Activated T-helper 1 cell treated with anti-CD3 and anti-CD28 coated beads, Interleukin-12 subunit alpha, Interleukin-12 subunit beta, Interleukin-2, Interleukin-4 antibody, amounts not matched to agents 30 ng/mL and 10 ng/mL and 1 ng/mL, durations not matched to agents 14 hours and 24 hours and 36 hours (primary cell): ENCODE measurements around the gene ATAT1. TPM values are rescaled to one million over a fixed set of nuclear protein-coding genes. Genes with fewer than 3 reads are reported as not detected.

Experiments
- DNase-seq: peaks from one replicate; pipeline ENCODE4 v3.0.0; 2021; ENCODE audit warnings: low spot score
- H3K27ac Mint-ChIP-seq: one replicate; pipeline ENCODE4 v1.8.0; 2021; ENCODE audit warnings: mild to moderate bottlenecking, mixed read lengths
- H3K27me3 Mint-ChIP-seq: one replicate; pipeline ENCODE4 v1.8.0; 2022; ENCODE audit warnings: mild to moderate bottlenecking, moderate library complexity, mixed read lengths; ENCODE audit not compliant: insufficient read depth
- H3K36me3 Mint-ChIP-seq: one replicate; pipeline ENCODE4 v1.8.0; 2021; ENCODE audit warnings: low read depth, mixed read lengths
- H3K4me1 Mint-ChIP-seq: one replicate; pipeline ENCODE4 v1.8.0; 2021; ENCODE audit warnings: low read depth, mixed read lengths
- H3K4me3 Mint-ChIP-seq: one replicate; pipeline ENCODE4 v1.8.0; 2021; ENCODE audit warnings: mild to moderate bottlenecking, moderate library complexity, mixed read lengths
- H3K9me3 Mint-ChIP-seq: one replicate; pipeline ENCODE4 v1.8.0; 2021; ENCODE audit warnings: mixed read lengths
- intact Hi-C: fragments of 100-400 bp; cut with micrococcal nuclease; formaldehyde crosslinking; loops from one replicate; pipeline ENCODE4 v1.15.1; 2024
- total RNA-seq: library from RNA; stranded (reverse); gene quantifications from 2 replicates; pipeline ENCODE4 v1.2.3, GENCODE V29; 2022

ATAT1 gene
- total RNA-seq, 1 donor from 2014 or later, result 11.6 TPM

- intact Hi-C loops, result loop anchor here (1.0 to 10.0 kb wide), 8 partner anchors 38 to 621 kb away; partner anchors contain the start of genes ABCF1, C6orf136, GTF2H4 and MRPS18B
- H3K4me3 Mint-ChIP-seq, result peak overlapping the region; percentile 94
- peaks cover 49% of the 10 kb centered on the region for H3K36me3 Mint-ChIP-seq
- H3K27me3 Mint-ChIP-seq, result no peaks in the 10 kb centered on the region
- H3K9me3 Mint-ChIP-seq, result no peaks in the 10 kb centered on the region
- peak overlapping the region; percentile 92 for H3K27ac Mint-ChIP-seq
- H3K4me1 Mint-ChIP-seq, result peaks cover 46% of the 10 kb centered on the region
- DNase-seq, result no peak
These were observed 58.7 kb downstream of the ATAT1 start for GRCh38 chr6:30685157-30686008.

- peak; percentile 78 for DNase-seq
- Mint-ChIP-seq H3K4me3 (peak within 1 kb of the TSS; percentile 94), H3K36me3 (peaks cover 42% of the 10 kb centered on the region), H3K27me3 (no peaks in the 10 kb centered on the region), H3K27ac (peak within 1 kb of the TSS; percentile 92), H3K4me1 (peaks cover 46% of the 10 kb centered on the region), H3K9me3 (no peaks in the 10 kb centered on the region)
- intact Hi-C loops, result loop anchor here (1.0 to 10.0 kb wide), 8 partner anchors 39 to 621 kb away; partner anchors contain the start of genes ABCF1, C6orf136, GTF2H4 and MRPS18B
These were observed 59.6 kb downstream of the ATAT1 start, which contains the start of gene PPP1R18 for GRCh38 chr6:30686009-30686907. Gene PPP1R18, minus strand, starts transcription at chr6:30686645. Its CDS starts 627 bp downstream, at chr6:30686018.

- peak; percentile 83 for DNase-seq
- H3K36me3 Mint-ChIP-seq, result peaks cover 37% of the 10 kb centered on the region
- intact Hi-C loops, result loop anchor here (1.0 to 10.0 kb wide), 9 partner anchors 30 to 622 kb away; partner anchors contain the start of genes ABCF1, C6orf136, GTF2H4 and MDC1
- peaks cover 50% of the 10 kb centered on the region for H3K4me1 Mint-ChIP-seq
- H3K4me3 Mint-ChIP-seq, result peak overlapping the region; percentile 94
- no peaks in the 10 kb centered on the region for H3K9me3 Mint-ChIP-seq
- H3K27me3 Mint-ChIP-seq, result no peaks in the 10 kb centered on the region
- peak overlapping the region; percentile 87 for H3K27ac Mint-ChIP-seq
These were observed 60.4 kb downstream of the ATAT1 start for GRCh38 chr6:30686908-30687658.

- Mint-ChIP-seq H3K36me3 (peaks cover 33% of the 10 kb centered on the region), H3K4me1 (peaks cover 50% of the 10 kb centered on the region), H3K27me3 (no peaks in the 10 kb centered on the region), H3K27ac (peak overlapping the region; percentile 87), H3K4me3 (peak overlapping the region; percentile 94), H3K9me3 (no peaks in the 10 kb centered on the region)
- no peak for DNase-seq
- intact Hi-C loops, result loop anchor here (1.0 to 10.0 kb wide), 4 partner anchors 29 to 623 kb away; partner anchors contain the start of genes ABCF1, MDC1, POLR1H and PPP1R11
These were observed 61.2 kb downstream of the ATAT1 start for GRCh38 chr6:30687659-30688431.

GRCh38 chr6:30688569-30688968 is 61.9 kb downstream of the ATAT1 start:
- Mint-ChIP-seq H3K27ac (peak overlapping the region; percentile 87), H3K27me3 (no peaks in the 10 kb centered on the region), H3K36me3 (peaks cover 27% of the 10 kb centered on the region), H3K4me1 (peaks cover 50% of the 10 kb centered on the region), H3K9me3 (no peaks in the 10 kb centered on the region), H3K4me3 (peak overlapping the region; percentile 94)
- DNase-seq, result no peak
- intact Hi-C loops, result loop anchor here (10.0 kb wide), 2 partner anchors 364 to 624 kb away; partner anchors contain the start of genes POLR1H, PPP1R11 and TRIM39

- peak overlapping the region; percentile 94 for H3K4me3 Mint-ChIP-seq
- H3K27me3 Mint-ChIP-seq, result no peaks in the 10 kb centered on the region
- no peak for DNase-seq
- H3K36me3 Mint-ChIP-seq, result peaks cover 20% of the 10 kb centered on the region
- peak overlapping the region; percentile 43 for H3K27ac Mint-ChIP-seq
- no peaks in the 10 kb centered on the region for H3K9me3 Mint-ChIP-seq
- peaks cover 50% of the 10 kb centered on the region for H3K4me1 Mint-ChIP-seq
- intact Hi-C loops, result loop anchor here (10.0 kb wide), 2 partner anchors 364 to 624 kb away; partner anchors contain the start of genes POLR1H, PPP1R11 and TRIM39
These were observed 62.6 kb downstream of the ATAT1 start for GRCh38 chr6:30689022-30689865.

GRCh38 chr6:30689985-30690384 is 63.3 kb downstream of the ATAT1 start:
- Mint-ChIP-seq H3K4me1 (peaks cover 47% of the 10 kb centered on the region), H3K27me3 (peaks cover 2% of the 10 kb centered on the region), H3K36me3 (peaks cover 15% of the 10 kb centered on the region)

GRCh38 chr6:30690403-30691207 is 63.9 kb downstream of the ATAT1 start, which contains the start of gene NRM:
Gene NRM, minus strand, starts transcription at chr6:30690984. Its CDS starts 10 bp downstream, at chr6:30690974.
- H3K27me3 Mint-ChIP-seq, result peaks cover 2% of the 10 kb centered on the region

More at GRCh38 chr6:30689985-30690384, 63.3 kb downstream of the ATAT1 start:
- peak overlapping the region; percentile 94 for H3K4me3 Mint-ChIP-seq
- no peaks in the 10 kb centered on the region for H3K9me3 Mint-ChIP-seq
- intact Hi-C loops, result loop anchor here (1.0 to 10.0 kb wide), 4 partner anchors 8 to 625 kb away; partner anchors contain the start of genes GTF2H4, POLR1H, PPP1R11 and TRIM39
- H3K27ac Mint-ChIP-seq, result no peak overlapping the region
- DNase-seq, result no peak

GRCh38 chr6:30691208-30691847 is 64.7 kb downstream of the ATAT1 start:
- intact Hi-C loops, result loop anchor here (1.0 kb wide), 1 partner anchor 12 kb away; no protein-coding TSS in a partner anchor

More at GRCh38 chr6:30690403-30691207, 63.9 kb downstream of the ATAT1 start, which contains the start of gene NRM:
- peaks cover 9% of the 10 kb centered on the region for H3K36me3 Mint-ChIP-seq
- intact Hi-C loops, result loop anchor here (1.0 kb wide), 3 partner anchors 8 to 218 kb away; partner anchors contain the start of gene GTF2H4
- peak; percentile 66 for DNase-seq
- peak within 1 kb of the TSS; percentile 90 for H3K27ac Mint-ChIP-seq
- H3K4me1 Mint-ChIP-seq, result peaks cover 41% of the 10 kb centered on the region
- peak within 1 kb of the TSS; percentile 94 for H3K4me3 Mint-ChIP-seq
- H3K9me3 Mint-ChIP-seq, result no peaks in the 10 kb centered on the region

More at GRCh38 chr6:30691208-30691847, 64.7 kb downstream of the ATAT1 start:
- no peaks in the 10 kb centered on the region for H3K9me3 Mint-ChIP-seq
- H3K27me3 Mint-ChIP-seq, result peaks cover 2% of the 10 kb centered on the region
- DNase-seq, result no peak
- H3K27ac Mint-ChIP-seq, result peak overlapping the region; percentile 52
- H3K4me1 Mint-ChIP-seq, result peaks cover 41% of the 10 kb centered on the region
- peaks cover 3% of the 10 kb centered on the region for H3K36me3 Mint-ChIP-seq
- H3K4me3 Mint-ChIP-seq, result peak overlapping the region; percentile 83
